K562 (cell line): ENCODE results near the gene OR52A5. TPM values are rescaled to one million over a fixed set of nuclear protein-coding genes. Genes with fewer than 3 reads are reported as not detected.

Experiments
- ATAC-seq: fragments of 200-7000 bp; cut with Tn5 transposase; 3 replicates; pipeline ENCODE4 v1.9.1; 2020; ENCODE audit warnings: moderate library complexity
- BruUV-seq: library from RNA; stranded (reverse); fragments of 400-500 nt; replicated peaks from 2 replicates; lab custom pipeline; 2021; lab: Mats Ljungman, UMichigan
- CTCF ChIA-PET: fragments of 300-600 bp; formaldehyde crosslinking; extraction: SDS; loops from one replicate; lab custom pipeline; 2021; ENCODE audit warnings: low intra/inter-chr PET ratio; lab: Yijun Ruan, JAX
- POLR2A ChIA-PET: fragments of 300-600, 350-650 bp; sonication (Branson Sonifier 250); formaldehyde crosslinking; extraction: SDS; loops from one replicate; lab custom pipeline; 2021; ENCODE audit warnings: antibody characterized with exemption, inconsistent platforms; lab: Yijun Ruan, JAX
- DNase-seq, 4 experiments: peaks; one replicate each; pipeline versions ENCODE4 v3.0.0 to v3.0.0-alpha.2; 2011 to 2018; ENCODE audit warnings: low spot score in 3 of 4, mixed read lengths in 3 of 4; ENCODE audit errors: extremely low read depth in 1 of 4
- FAIRE-seq: peaks from 2 replicates; lab custom pipeline; 2011; peaks lifted over from hg19 to GRCh38; lab: Jason Lieb, UNC
- H2AFZ ChIP-seq: 2 replicates; pipeline ENCODE4 v1.6.0; 2011; ENCODE audit warnings: low read depth, low read length, control low read depth, inconsistent platforms
- H3K27ac ChIP-seq: fragments of 200-600 bp; 3 replicates; pipeline ENCODE4 v1.8.0; 2011; ENCODE audit warnings: low read depth, mild to moderate bottlenecking, control low read depth, inconsistent platforms, low read length, moderate library complexity, mixed read lengths; ENCODE audit errors: extremely low read depth
- H3K27me3 ChIP-seq, 2 experiments: fragments of 300-600 bp in 1 of 2; 2 replicates in 1 of 2; 3 replicates in 1 of 2; pipeline versions ENCODE4 v1.6.0 to v1.8.0; 2011; ENCODE audit warnings: inconsistent platforms in 2 of 2, low read length in 2 of 2, mild to moderate bottlenecking in 1 of 2, mixed read lengths in 1 of 2, moderate library complexity in 1 of 2; ENCODE audit not compliant: control insufficient read depth in 2 of 2, insufficient read depth in 2 of 2
- H3K36me3 ChIP-seq: fragments of 300-600 bp; 3 replicates; pipeline ENCODE4 v1.8.0; 2011; ENCODE audit warnings: mild to moderate bottlenecking, low read length, inconsistent platforms; ENCODE audit not compliant: control insufficient read depth, insufficient read depth
- H3K4me1 ChIP-seq, 2 experiments: fragments of 200-600 bp in 1 of 2; replicated peaks in 1 of 2; 2 replicates in 1 of 2; 3 replicates in 1 of 2; pipeline versions ENCODE4 v1.5.1 to v1.8.0; 2011; ENCODE audit warnings: inconsistent platforms in 2 of 2, low read length in 2 of 2, mild to moderate bottlenecking in 1 of 2, mixed read lengths in 1 of 2, moderate library complexity in 1 of 2; ENCODE audit not compliant: control insufficient read depth in 2 of 2, insufficient read depth in 2 of 2
- H3K4me2 ChIP-seq: 2 replicates; pipeline ENCODE4 v1.6.1; 2011; ENCODE audit warnings: low read length, control low read depth, inconsistent platforms, mixed read lengths; ENCODE audit not compliant: insufficient read depth
- H3K4me3 ChIP-seq: fragments of 200-600 bp; sonication (generic), shearing (Covaris generic); 2 replicates; pipeline ENCODE4 v1.5.1; 2016; ENCODE audit warnings: control low read depth, inconsistent platforms
- H3K79me2 ChIP-seq: fragments of 200-600 bp; 3 replicates; pipeline ENCODE4 v1.8.0; 2011; ENCODE audit warnings: low read length, inconsistent platforms; ENCODE audit not compliant: control insufficient read depth, insufficient read depth
- H3K9ac ChIP-seq, 2 experiments: 2 replicates each; pipeline versions ENCODE4 v1.6.0 to v1.6.1; 2011; ENCODE audit warnings: low read depth in 2 of 2, low read length in 2 of 2, control low read depth in 1 of 2, inconsistent platforms in 1 of 2, mild to moderate bottlenecking in 1 of 2, mixed read lengths in 1 of 2; ENCODE audit not compliant: insufficient read depth in 1 of 2
- H3K9me1 ChIP-seq: one replicate; pipeline ENCODE4 v1.6.0; 2011; ENCODE audit warnings: inconsistent platforms, mild to moderate bottlenecking, low read length, moderate library complexity; ENCODE audit not compliant: control insufficient read depth, insufficient read depth
- H3K9me3 ChIP-seq: replicated peaks from 2 replicates; pipeline ENCODE4 v1.5.1; 2011; ENCODE audit warnings: low read depth, low read length, inconsistent platforms; ENCODE audit not compliant: control insufficient read depth, insufficient read depth
- H4K20me1 ChIP-seq: replicated peaks from 2 replicates; pipeline ENCODE4 v1.6.1; 2011; ENCODE audit warnings: low read length, inconsistent platforms, mixed read lengths; ENCODE audit not compliant: control insufficient read depth, insufficient read depth
- BRD4 ChIP-seq: fragments of 200-600 bp; sonication (generic); IDR thresholded peaks from 2 replicates; pipeline ENCODE4 v1.6.1; 2017; ENCODE audit warnings: inconsistent platforms
- GATAD2B ChIP-seq: fragments of 450-650 bp; IDR thresholded peaks from 2 replicates; pipeline ENCODE4 v1.6.1; 2017; ENCODE audit warnings: mild to moderate bottlenecking, borderline replicate concordance
- JUNB ChIP-seq: fragments of 450-650 bp; formaldehyde crosslinking; conservative IDR thresholded peaks from 2 replicates; pipeline ENCODE4 v1.4.0; 2020; ENCODE audit warnings: mild to moderate bottlenecking
- JUND ChIP-seq, 2 experiments: IDR thresholded peaks; 2 replicates in 1 of 2; 3 replicates in 1 of 2; pipeline ENCODE4 v1.6.1; 2011; ENCODE audit warnings: borderline replicate concordance in 2 of 2, low read depth in 2 of 2, low read length in 2 of 2, improper control_type of control experiment in 1 of 2, missing biosample characterization in 1 of 2, missing genetic modification characterization in 1 of 2, missing genetic modification reagents in 1 of 2
- KLF13 ChIP-seq: fragments of 450-650 bp; IDR thresholded peaks from 2 replicates; pipeline ENCODE4 v1.6.1; 2016; ENCODE audit warnings: missing genetic modification characterization, low read depth, mild to moderate bottlenecking, missing compliant biosample characterization, moderate library complexity, borderline replicate concordance
- MEF2A ChIP-seq: IDR thresholded peaks from 2 replicates; pipeline ENCODE4 v1.6.1; 2011; ENCODE audit warnings: low read depth, mild to moderate bottlenecking, low read length, moderate library complexity; ENCODE audit not compliant: control insufficient read depth
- MEIS2 ChIP-seq: fragments of 450-650 bp; IDR thresholded peaks from 2 replicates; pipeline ENCODE4 v1.6.1; 2014; ENCODE audit warnings: mild to moderate bottlenecking; ENCODE audit not compliant: partially characterized antibody
- NFIX ChIP-seq: fragments of 250-450 bp; sonication (Bioruptor Pico); IDR thresholded peaks from 2 replicates; pipeline ENCODE4 v1.4.0; 2020; ENCODE audit warnings: low read depth, mild to moderate bottlenecking, moderate library complexity
- POLR3G ChIP-seq: IDR thresholded peaks from 2 replicates; pipeline ENCODE4 v1.6.1; 2011; ENCODE audit not compliant: insufficient read length, insufficient replicate concordance; ENCODE audit errors: extremely low read depth
- SP1 ChIP-seq: sonication (generic); formaldehyde crosslinking; IDR thresholded peaks from 2 replicates; pipeline ENCODE4 v1.8.1; 2022; ENCODE audit warnings: mild to moderate bottlenecking, missing genetic modification reagents
- ZBED1 ChIP-seq: IDR thresholded peaks from 2 replicates; pipeline ENCODE4 v1.6.1; 2014
- ZNF24 ChIP-seq: fragments of 450-650 bp; IDR thresholded peaks from 2 replicates; pipeline ENCODE4 v1.6.1; 2016
- ZNF583 ChIP-seq: fragments of 250-450 bp; sonication (Bioruptor Pico); IDR thresholded peaks from 2 replicates; pipeline ENCODE4 v1.4.0; 2020
- WGBS: fragments of 100-300 bp; shearing (Covaris generic); methylation state at CpG from one replicate; pipeline ENCODE4 v1.1.6; 2016; ENCODE audit warnings: low coverage, mixed read lengths; ENCODE audit not compliant: insufficient coverage; ENCODE audit errors: missing lambda C conversion rate; 5-methylcytosine and 5-hydroxymethylcytosine counted together
- in situ Hi-C: fragments of 300-500 bp; cut with MboI; formaldehyde crosslinking; loops from 4 replicates; pipeline ENCODE4 v1.15.0; 2018; ENCODE audit warnings: inconsistent platforms, mixed read lengths
- intact Hi-C: fragments of 100-400 bp; cut with micrococcal nuclease; formaldehyde crosslinking; loops from 2 replicates; pipeline ENCODE4 v1.14.2; 2022
- polyA plus RNA-seq, 8 experiments: library from polyadenylated mRNA; depleted of rRNA in 4 of 8; stranded (reverse) in 5 of 8; unstranded in 3 of 8; fragments of >200 nt; fragmentation: Nextera tagmentation in 2 of 8; fragmentation: Illumina TruSeq in 1 of 8; extraction: Ambion mirVana in 2 of 8; extraction: Trizol in 1 of 8; gene quantifications; 2 replicates each; pipeline versions ENCODE4 v1.2.1 to v1.2.3, GENCODE V29; 2011 to 2014; ENCODE audit warnings: inconsistent platforms in 1 of 8, missing spikeins in 1 of 8
- total RNA-seq, 7 experiments: library from RNA; depleted of rRNA in 6 of 7; stranded (reverse); fragments of >200 nt in 6 of 7; fragmentation: Illumina TruSeq in 2 of 7; extraction: Trizol in 2 of 7; gene quantifications; 2 replicates each; pipeline versions ENCODE4 v1.2.1 to v1.2.3, GENCODE V29; 2011 to 2021; ENCODE audit warnings: low replicate concordance in 1 of 7
- TF ChIP-seq, protein P1 (sequence below), 2 experiments: fragments of 200-800 bp in 1 of 2; sonication (Bioruptor generic) in 1 of 2; sonication (generic) in 1 of 2; formaldehyde crosslinking in 1 of 2; IDR thresholded peaks in 1 of 2; conservative IDR thresholded peaks in 1 of 2; 2 replicates each; pipeline versions ENCODE4 v1.5.0 to v1.6.1; 2016 to 2020; ENCODE audit warnings: missing compliant biosample characterization in 1 of 2, missing genetic modification characterization in 1 of 2, missing genetic modification reagents in 1 of 2

The OR52A5 gene
- total and polyA plus RNA-seq, 9 of the 15 experiments (the other 6 are each of a cell fraction or from before 2014, with no cell fraction given), result 0.04 to 1.1 (median 0.94) TPM; not detected in 6

DNA sequence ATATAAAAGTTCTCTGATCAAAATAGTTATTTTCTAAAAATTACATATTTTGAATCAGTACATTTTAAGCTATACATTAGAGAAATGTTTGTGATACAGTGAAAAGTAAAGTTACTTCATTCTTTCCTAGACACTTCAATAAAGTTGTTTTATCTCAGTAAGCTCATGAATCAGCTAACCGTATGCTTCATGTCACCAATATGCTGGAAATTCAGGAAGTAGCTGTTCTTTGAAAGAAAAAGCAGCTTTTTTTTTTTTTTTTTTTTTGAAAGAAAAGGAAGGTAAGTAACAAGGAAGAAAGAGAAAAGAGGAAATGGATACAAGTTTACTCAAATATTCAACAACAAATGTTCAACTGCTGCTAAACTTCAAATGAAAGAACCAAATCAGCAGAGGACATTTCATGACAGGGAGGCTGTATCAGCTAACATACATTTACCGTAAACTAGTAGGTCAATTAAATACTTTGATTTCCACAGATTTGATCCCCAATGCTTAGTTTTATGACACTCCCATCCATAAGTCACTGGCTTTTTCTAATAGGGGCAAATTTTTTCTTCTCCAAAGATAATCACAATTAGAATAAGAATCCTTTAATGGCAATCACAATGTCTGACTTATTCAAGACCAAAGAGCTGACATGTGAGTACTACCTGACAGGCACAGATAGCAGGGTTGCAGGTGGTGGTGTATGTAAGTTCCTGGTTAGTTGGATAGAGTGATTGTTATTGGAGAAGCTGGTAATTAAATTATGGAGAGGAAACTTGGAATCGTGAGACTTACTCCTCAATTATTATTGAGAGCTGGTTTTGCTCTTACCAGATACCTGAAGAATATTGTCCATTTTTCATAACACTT lies 15.6 kb upstream of the OR52A5 start:
- 3% methylated on average over 3 of the region's 3 CpGs for WGBS
- Histone ChIP-seq H3K4me2 (peak overlapping the region; percentile 28; the same call in 1 of the 2 replicates), H2AFZ (peak overlapping the region; percentile 73), H3K9me1 (no peaks in the 10 kb centered on the region), H3K4me1 (peaks cover 21 to 41% of the 10 kb centered on the region in 2 experiments; a peak in 3 of 5 replicates), H3K9me3 (0 out of 2 replicates have a peak, but pooled peaks cover 3% of the 10 kb centered on the region), H3K9ac (peak overlapping the region in 1 of 2 experiments; percentile 25; a peak in 1 of 4 replicates), H3K27me3 (no peaks in the 10 kb centered on the region), H3K36me3 (no peaks in the 10 kb centered on the region), H3K27ac (peak overlapping the region; percentile 27; the same call in 2 of the 3 replicates), H3K4me3 (no peak overlapping the region), H4K20me1 (no peaks in the 10 kb centered on the region), H3K79me2 (no peaks in the 10 kb centered on the region)
- no TSS peak for BruUV-seq
- DNase-seq, result peak in 1 of 4 experiments; percentile 32
- ATAC-seq, result peak; percentile 58
- ChIA-PET POLR2A (interaction anchor here (0.7 to 1.9 kb wide), 6 partner anchors 9 to 94 kb away, joined by 3 to 8 read pairs (median 4); partner anchors contain the start of gene OR52A5), CTCF (interaction anchor here (0.6 kb wide), 1 partner anchor 72 kb away, joined by 3 read pairs; no protein-coding TSS in a partner anchor)
- intact Hi-C loops (loop anchor here (2.0 kb wide), 1 partner anchor 21 kb away; no protein-coding TSS in a partner anchor), in situ Hi-C loops (no loop called here)
- FAIRE-seq, result no peak
- TF ChIP-seq MEIS2 (peak; percentile 80), KLF13 (no peak), SP1 (CRISPR knock-in tag) (no peak), JUNB (CRISPR knock-in tag) (no peak), BRD4 (no peak), JUND (IDR thresholded peaks at IDR 0.05; ENCODE audit: borderline replicate concordance, low read depth, low read length) (peak; percentile 5; the same call in 1 of the 2 replicates), JUND (tag; IDR thresholded peaks at IDR 0.05; ENCODE audit: borderline replicate concordance, low read depth, low read length) (no peak), GATAD2B (0 out of 2 replicates have a peak, but pooled peaks have one; percentile 13), ZNF24 (0 out of 2 replicates have a peak, but pooled peaks have one; percentile 48), ZBED1 (no peak), ZNF583 (CRISPR knock-in tag) (no peak), POLR3G (no peak), MEF2A (no peak), NFIX (CRISPR knock-in tag) (no peak)
- TF ChIP-seq, protein P1, sequence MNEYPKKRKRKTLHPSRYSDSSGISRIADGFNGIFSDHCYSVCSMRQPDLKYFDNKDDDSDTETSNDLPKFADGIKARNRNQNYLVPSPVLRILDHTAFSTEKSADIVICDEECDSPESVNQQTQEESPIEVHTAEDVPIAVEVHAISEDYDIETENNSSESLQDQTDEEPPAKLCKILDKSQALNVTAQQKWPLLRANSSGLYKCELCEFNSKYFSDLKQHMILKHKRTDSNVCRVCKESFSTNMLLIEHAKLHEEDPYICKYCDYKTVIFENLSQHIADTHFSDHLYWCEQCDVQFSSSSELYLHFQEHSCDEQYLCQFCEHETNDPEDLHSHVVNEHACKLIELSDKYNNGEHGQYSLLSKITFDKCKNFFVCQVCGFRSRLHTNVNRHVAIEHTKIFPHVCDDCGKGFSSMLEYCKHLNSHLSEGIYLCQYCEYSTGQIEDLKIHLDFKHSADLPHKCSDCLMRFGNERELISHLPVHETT (CRISPR knock-in tag; conservative IDR thresholded peaks at IDR 0.05 in 1 of 2, IDR thresholded peaks at IDR 0.05 in 1 of 2), result 0 out of 4 replicates have a peak, but pooled peaks of 1 of the 2 experiments have one; percentile 39
